ENCODE results near the gene LMLN. TPM values are rescaled to one million over a fixed set of nuclear protein-coding genes. Genes with fewer than 3 reads are reported as not detected.

The LMLN gene
- total and polyA plus RNA-seq, 2 of the 8 experiments (the other 6 are each of a cell fraction or from before 2014, with no cell fraction given) = 3.9 to 5.0 TPM

- Histone ChIP-seq H2BK12ac (ENCODE audit: low read depth, low read length) (no peak overlapping the region), H3K23me2 (ENCODE audit: low read depth, low read length) (no peaks in the 10 kb centered on the region), H4K8ac (ENCODE audit: extremely low read depth, insufficient read depth, low read length) (no peak overlapping the region), H3K27me3 (replicated peaks in 1 of 4; ENCODE audit: control insufficient read depth in 3 of 4, extremely low read depth in 1 of 4, insufficient read depth in 3 of 4, low read length in 3 of 4) (no peaks in the 10 kb centered on the region), H2BK20ac (ENCODE audit: low read length) (no peak overlapping the region), H3K23ac (ENCODE audit: insufficient read length) (no peak overlapping the region), H3K9me3 (ENCODE audit: insufficient read depth in 2 of 2, low read depth in 1 of 2, low read length in 1 of 2) (no peaks in the 10 kb centered on the region), H3K79me1 (ENCODE audit: low read depth, low read length) (no peaks in the 10 kb centered on the region), H3K9ac (replicated peaks in 1 of 4; ENCODE audit: extremely low read depth in 1 of 4, low read depth in 3 of 4, low read length in 3 of 4) (no peak overlapping the region), H2AK5ac (ENCODE audit: low read depth, low read length) (no peak overlapping the region), H3K4me3 (ENCODE audit: extremely low read depth in 1 of 4, insufficient read depth in 2 of 4, low read depth in 3 of 4, low read length in 4 of 4) (no peak overlapping the region), H3K18ac (ENCODE audit: extremely low read depth, low read length) (no peak overlapping the region), H3K14ac (ENCODE audit: insufficient read length) (no peak overlapping the region), H3K4me2 (ENCODE audit: insufficient read depth in 1 of 2, low read depth in 2 of 2, low read length in 2 of 2) (no peak overlapping the region), H4K5ac (ENCODE audit: insufficient read length, low read depth, low read length) (no peak overlapping the region), H2BK5ac (ENCODE audit: low read depth, low read length) (no peak overlapping the region), H2AFZ (ENCODE audit: low read length) (no peak overlapping the region), H2BK15ac (ENCODE audit: low read length) (no peak overlapping the region), H4K20me1 (replicated peaks in 1 of 2; ENCODE audit: control insufficient read depth in 1 of 2, insufficient read depth in 2 of 2, low read length in 2 of 2) (no peaks in the 10 kb centered on the region), H3K27ac (ENCODE audit: low read depth, low read length) (no peak overlapping the region), H3K4ac (replicated peaks; ENCODE audit: insufficient read length, low read depth, low read length) (no peak overlapping the region), H4K91ac (replicated peaks; ENCODE audit: insufficient read length, low read length) (no peak overlapping the region), H2BK120ac (replicated peaks; ENCODE audit: low read depth, low read length) (no peak overlapping the region), H3K4me1 (replicated peaks in 1 of 4; ENCODE audit: control insufficient read depth in 3 of 4, insufficient read depth in 4 of 4, low read length in 3 of 4) (no peaks in the 10 kb centered on the region), H3K79me2 (ENCODE audit: control insufficient read depth in 1 of 2, insufficient read depth in 2 of 2, low read length in 2 of 2) (no peaks in the 10 kb centered on the region), H3K56ac (replicated peaks; ENCODE audit: insufficient read length, low read depth, low read length) (no peak overlapping the region), H3K36me3 (ENCODE audit: control insufficient read depth in 2 of 4, insufficient read depth in 4 of 4, low read length in 3 of 4) (no peaks in the 10 kb centered on the region)
- POLR2A ChIA-PET (ENCODE audit: partially characterized antibody) = interaction anchor here (0.7 kb wide), 1 partner anchor 74 kb away, joined by 3 read pairs; no protein-coding TSS in a partner anchor
- FAIRE-seq (no peak), DNase-seq (ENCODE audit: low read depth in 1 of 2, low spot score in 2 of 2) (no peak)
- TF ChIP-seq SP4 (IDR thresholded peaks at IDR 0.05; ENCODE audit: low read length) = no peak
- no peak for TF ChIP-seq KDM5A (IDR thresholded peaks at IDR 0.05; ENCODE audit: low read length)
- no peak for TF ChIP-seq CHD2 (IDR thresholded peaks at IDR 0.05; ENCODE audit: low read length)
- no peak for TF ChIP-seq ASH2L (IDR thresholded peaks at IDR 0.05; ENCODE audit: low read length)
- CTCF ChIA-PET (ENCODE audit: partially characterized antibody) = interaction anchor here (1.3 to 4.0 kb wide), 3 partner anchors 11 to 49 kb away, joined by 3 to 24 read pairs (median 4); no protein-coding TSS in a partner anchor
- 82% methylated on average over 13 of the region's 13 CpGs; no CpG with 5 or more reads in 1 of the 2 experiments for WGBS, 2 experiments (ENCODE audit: extremely low coverage in 1 of 2, insufficient coverage in 1 of 2, insufficient read length in 1 of 2, insufficient replicate concordance in 2 of 2, low coverage in 1 of 2, low lambda C conversion rate in 2 of 2, missing lambda C conversion rate in 1 of 2)
These were observed 70.7 kb downstream of the LMLN start for GRCh38 chr3:198030726-198031125.

Measured in H1 (cell line).